Measurements from ENCODE around the gene ARNT2.

Gene ARNT2

GRCh38 chr15:80594091-80594889, 190.1 kb downstream of the ARNT2 start:
- no peak for DNase-seq (ENCODE audit: low read depth)

- no peak for DNase-seq (ENCODE audit: low read depth)
Observed at GRCh38 chr15:80595396-80595795, 191.2 kb downstream of the ARNT2 start.

DNA sequence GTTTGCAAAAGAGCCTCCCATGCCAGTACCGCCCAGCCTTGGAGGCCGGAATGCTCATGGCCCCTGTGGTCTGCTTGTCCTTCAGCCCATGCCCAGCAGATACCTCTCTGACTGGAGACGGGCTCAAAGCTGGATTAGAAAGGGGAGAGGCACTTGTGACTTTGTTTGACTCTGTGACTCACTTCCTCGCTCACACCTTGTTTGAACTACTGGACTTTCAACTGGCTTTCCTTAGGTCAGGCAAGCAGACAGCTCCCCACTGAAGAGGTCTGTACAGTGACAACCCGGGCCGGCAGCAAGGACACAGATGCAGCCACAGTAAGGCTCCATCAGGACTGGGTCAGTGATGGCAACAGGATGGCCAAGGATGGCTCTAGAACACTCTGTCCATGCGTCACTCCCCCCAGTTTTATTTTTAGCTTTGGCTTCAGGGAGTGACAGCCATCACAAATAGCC, 192.4 kb downstream of the ARNT2 start:
- no peak for DNase-seq (ENCODE audit: low read depth)

DNA sequence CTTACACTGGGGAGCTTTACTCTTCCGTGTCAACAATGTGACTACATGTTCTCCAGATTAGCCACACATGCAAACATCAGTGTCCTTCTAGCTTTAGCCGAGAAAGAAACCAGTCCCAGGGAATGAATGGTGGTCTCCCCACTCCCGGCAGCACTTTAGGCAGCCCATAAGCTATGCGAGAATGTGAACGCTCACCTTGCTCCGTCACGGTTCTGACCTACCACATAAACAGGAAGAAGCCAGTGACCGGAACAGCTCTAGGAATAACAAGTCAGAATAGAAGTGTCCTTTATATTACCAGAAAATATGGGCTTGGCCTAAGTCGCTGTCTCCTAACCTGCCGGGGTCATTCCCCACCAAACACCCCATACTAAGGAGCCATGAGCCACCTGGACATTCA, 192.9 kb downstream of the ARNT2 start:
- DNase-seq (ENCODE audit: low read depth) = no peak

DNA sequence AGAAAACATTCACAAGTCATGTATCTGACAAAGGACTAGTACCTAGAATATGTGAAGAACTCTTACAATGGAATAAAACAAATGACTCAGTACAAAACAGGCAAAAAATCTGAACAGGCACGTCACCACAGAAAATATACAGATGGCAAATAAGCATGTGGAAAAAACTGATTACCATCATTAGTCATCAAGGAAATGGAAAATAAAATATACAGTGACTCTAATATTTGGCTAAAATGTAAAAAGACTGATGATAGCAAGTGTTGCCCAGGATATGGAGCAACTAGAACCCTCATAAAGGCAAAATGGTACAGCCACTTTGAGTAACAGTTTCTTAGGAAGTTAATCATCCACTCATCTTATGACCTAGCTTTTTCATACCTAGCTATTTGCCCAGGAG, 195.2 kb downstream of the ARNT2 start:
- no peak for DNase-seq (ENCODE audit: low read depth)

DNA sequence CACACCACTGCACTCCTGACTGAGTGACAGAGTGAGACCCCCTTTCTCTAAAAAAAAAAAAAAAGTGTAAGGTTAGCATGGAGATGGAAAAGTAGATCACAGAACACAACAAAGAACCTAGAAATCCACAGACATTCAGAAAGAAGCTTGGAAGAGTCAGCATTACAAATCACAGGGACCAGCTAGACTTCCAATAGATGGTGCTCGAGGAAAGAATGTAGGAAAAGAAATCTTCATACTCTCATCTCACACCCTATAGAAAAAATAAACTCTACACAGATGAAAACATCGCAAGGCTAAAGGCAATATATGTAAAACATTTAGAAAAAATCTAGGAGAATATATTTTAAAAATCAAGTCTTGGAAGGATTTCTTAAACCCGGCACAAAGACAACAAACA, 196.4 kb downstream of the ARNT2 start:
- no peak for DNase-seq (ENCODE audit: low read depth)

GRCh38 chr15:80601256-80601655, 197.1 kb downstream of the ARNT2 start:
- no peak for DNase-seq (ENCODE audit: low read depth)

DNA sequence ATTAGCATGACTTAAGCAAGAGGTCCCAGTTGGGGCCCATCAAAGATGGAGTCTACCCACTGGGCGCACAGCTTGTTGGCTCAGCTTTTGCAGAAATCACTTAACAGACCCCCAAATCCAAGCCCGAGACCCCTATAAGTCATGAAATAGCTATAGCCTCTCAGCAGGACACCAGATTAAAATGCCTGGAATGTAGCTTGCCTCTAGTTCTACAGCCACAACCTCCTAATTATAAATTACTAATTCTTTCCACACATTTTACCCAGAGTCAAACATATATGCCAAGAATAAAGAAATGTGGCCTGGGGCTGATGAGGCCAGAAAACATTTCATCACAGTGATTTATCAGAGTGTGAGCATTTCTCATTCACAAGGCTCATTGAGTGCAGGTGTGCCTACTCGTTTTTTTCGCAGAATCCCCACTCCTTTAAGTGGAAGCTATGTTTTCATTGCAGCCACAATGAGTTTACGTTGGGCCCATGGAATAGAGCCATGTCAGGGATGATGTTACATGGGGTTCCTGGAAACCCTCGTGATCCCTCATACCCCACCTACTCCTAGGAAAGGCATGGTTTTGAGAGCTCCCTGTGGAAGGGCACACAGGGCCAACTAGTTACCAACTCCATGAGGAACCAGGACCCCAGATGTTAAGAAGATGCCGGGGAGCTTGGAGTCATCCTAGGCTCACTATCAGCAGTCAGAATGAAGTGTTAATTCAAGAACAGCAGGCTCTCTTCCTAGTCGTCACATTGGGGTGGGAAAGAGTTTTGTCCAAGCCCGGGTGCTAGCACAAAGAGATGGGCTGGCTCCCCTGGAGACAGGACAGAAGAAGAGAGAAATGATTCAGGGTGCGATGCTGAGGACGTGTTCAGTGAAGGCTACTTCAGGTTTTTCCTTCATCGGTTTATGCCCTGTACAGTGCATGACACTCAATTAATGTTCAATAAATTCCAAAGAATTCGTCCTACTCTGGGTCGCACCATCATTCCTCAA, 200.7 kb downstream of the ARNT2 start:
- DNase-seq (ENCODE audit: low read depth) = no peak

DNA sequence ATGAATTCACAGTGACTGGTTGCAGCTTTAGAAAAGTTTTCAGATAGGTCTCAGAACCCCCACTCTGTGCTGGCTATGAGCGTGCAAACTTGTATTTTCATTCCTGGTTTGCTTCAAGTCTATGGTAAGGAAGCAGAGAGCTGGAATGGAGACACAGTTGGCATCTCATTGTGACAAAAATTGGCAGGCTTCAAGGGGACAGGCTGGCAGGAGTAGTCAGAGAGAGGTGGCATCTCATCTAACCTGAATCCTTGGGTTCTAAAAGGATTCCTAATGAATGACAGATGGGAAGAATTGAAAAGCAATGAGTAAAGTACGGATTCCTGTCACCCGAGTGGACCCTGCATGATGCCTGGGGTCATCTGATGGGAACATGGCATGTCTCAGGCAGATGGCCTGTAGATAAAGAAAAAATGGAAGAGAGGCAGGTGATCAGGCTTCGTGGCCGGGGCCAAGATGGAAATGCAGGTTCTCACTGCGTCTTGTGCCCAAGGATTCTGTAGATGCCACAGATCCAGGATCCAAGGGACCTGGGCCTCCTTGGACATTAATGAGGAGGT, 201.5 kb downstream of the ARNT2 start:
- no peak for DNase-seq (ENCODE audit: low read depth)

- DNase-seq (ENCODE audit: low read depth) = no peak
Observed at GRCh38 chr15:80606511-80607071, 202.4 kb downstream of the ARNT2 start.

- no peak for DNase-seq (ENCODE audit: low read depth)
Observed at GRCh38 chr15:80607287-80607980, 203.3 kb downstream of the ARNT2 start.

GRCh38 chr15:80608688-80609087, 204.5 kb downstream of the ARNT2 start:
- DNase-seq (ENCODE audit: low read depth) = no peak

DNA sequence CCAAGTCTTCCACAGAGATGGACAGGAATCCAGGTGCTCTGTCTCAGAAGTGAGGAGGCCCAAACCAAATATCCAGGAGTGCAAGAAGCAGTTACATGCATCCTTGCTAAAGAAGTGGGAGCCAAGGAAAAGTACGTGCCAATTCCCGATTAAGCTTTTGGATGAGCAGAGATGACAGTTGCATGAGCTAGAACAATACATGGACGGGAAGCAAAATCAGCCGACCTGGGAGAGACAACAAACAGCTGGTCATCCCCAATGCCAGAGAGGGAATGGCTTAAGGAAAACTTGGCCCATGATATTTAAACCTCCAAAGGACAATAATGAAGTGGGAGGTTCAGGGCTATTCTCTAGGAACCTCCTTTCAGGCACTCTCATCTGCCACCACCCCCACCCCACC, 204.9 kb downstream of the ARNT2 start:
- DNase-seq (ENCODE audit: low read depth) = no peak

- no peak for DNase-seq (ENCODE audit: low read depth)
Observed at GRCh38 chr15:80609512-80609946, 205.3 kb downstream of the ARNT2 start.

GRCh38 chr15:80611543-80612080, 207.4 kb downstream of the ARNT2 start:
- DNase-seq (ENCODE audit: low read depth) = no peak

GRCh38 chr15:80612118-80612823, 208.1 kb downstream of the ARNT2 start:
- no peak for DNase-seq (ENCODE audit: low read depth)

GRCh38 chr15:80613762-80614365, 209.7 kb downstream of the ARNT2 start:
- DNase-seq (ENCODE audit: low read depth) = no peak

- no peak for DNase-seq (ENCODE audit: low read depth)
Observed at GRCh38 chr15:80614711-80615360, 210.7 kb downstream of the ARNT2 start.

DNA sequence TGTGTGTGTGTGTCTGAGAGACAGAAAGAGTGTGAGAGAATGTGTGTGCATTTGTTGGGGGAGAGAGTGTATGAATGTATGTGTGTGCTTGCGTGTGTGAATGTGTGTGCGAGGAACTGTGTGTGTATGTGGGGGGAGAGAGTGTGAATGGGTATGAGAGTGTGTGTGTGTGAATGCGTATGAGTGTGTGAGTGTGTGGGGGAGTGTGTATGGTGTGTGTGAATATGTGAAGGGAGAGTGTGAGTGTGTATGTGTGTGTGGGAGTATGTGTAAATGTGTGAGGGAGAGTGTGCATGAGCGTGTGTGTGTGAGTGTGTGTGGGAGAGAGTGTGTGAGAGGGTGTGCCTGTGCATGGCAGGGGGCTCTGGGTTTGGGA, 211.2 kb downstream of the ARNT2 start:
- no peak for DNase-seq (ENCODE audit: low read depth)

Measured in activated T-cell treated with anti-CD3 and anti-CD28 coated beads for 1 hour (primary cell).